NOMO-1 treated with dmso at 0.1 percent for 144 hours (cell line): Measurements from ENCODE around the gene CARMIL1.
"Not testable (repeated sequence)": the region's sequence is repeated elsewhere in the genome, so short reads cannot be mapped to it uniquely, and the experiment has no call there.

ENCODE experiments used
- DNase-seq: peaks from one replicate; lab custom pipeline; 2025; ENCODE audit not compliant: unreplicated experiment; lab: John Stamatoyannopoulos, UW

The CARMIL1 gene

DNA sequence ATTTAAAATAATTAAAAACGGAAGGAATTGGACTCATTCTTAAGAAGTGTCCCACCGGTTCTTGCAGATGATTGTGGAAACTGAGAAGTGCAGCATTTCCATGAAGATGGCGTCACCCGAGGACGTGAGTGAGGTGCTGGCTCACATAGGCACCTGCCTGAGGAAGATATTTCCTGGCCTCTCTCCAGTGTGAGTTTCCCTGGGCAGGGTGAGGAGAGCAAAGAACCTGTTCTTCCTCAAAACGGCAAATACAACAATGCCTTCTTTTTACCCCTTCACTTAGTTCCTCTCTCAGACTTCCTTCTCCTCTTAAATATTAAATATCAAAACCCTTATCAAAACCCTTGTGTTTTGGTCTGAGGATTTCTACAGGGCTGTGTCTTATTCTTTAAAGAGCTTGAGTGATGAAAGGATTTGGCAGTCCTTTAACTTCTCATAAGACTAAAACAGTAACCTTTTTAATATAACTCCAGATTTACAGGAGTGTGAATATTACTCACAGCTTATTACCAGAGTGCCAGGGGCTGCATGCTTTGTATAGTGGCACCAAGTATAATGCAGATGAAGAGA, 156.3 kb downstream of the CARMIL1 start:
- no peak for DNase-seq

DNA sequence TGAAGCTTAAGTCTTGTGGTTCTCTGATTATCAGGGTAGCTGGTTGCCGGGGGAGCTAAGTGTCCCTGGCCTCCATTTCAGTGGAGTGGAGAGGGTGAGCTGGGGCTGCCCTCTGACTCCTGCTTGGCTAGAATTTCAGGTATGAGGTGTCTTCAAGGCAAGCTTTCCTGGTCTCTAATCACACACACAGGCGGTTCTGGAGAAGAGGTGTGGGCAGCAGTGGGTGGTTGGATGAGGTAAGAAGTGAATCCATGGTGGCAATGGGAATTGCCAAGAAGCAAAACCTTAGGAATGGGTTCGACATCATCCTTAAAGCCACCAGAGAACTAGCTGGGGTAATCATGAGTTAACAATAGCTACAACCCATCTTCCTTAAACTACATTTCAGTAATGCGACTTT, 157.6 kb downstream of the CARMIL1 start:
- DNase-seq, result no peak

DNA sequence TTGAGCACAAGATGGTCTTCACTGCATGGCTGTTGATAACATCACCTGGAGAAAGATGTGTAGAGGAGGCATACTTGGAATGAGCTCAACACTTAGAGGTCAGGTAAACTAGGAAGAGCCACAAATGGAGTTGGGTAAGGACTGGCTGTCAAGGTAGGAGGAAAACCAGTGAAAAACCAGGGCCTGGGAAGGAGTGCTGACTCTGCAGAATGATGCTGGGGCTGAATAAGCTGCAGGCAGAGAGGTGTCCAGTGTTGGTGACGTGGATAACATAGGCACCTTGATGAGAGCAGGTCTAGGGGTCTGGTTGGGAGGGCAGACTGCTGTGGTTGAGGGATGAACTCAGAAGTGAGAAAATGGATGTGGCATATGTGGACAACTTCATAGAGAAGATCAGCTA, 160.2 kb downstream of the CARMIL1 start:
- DNase-seq, result no peak

DNA sequence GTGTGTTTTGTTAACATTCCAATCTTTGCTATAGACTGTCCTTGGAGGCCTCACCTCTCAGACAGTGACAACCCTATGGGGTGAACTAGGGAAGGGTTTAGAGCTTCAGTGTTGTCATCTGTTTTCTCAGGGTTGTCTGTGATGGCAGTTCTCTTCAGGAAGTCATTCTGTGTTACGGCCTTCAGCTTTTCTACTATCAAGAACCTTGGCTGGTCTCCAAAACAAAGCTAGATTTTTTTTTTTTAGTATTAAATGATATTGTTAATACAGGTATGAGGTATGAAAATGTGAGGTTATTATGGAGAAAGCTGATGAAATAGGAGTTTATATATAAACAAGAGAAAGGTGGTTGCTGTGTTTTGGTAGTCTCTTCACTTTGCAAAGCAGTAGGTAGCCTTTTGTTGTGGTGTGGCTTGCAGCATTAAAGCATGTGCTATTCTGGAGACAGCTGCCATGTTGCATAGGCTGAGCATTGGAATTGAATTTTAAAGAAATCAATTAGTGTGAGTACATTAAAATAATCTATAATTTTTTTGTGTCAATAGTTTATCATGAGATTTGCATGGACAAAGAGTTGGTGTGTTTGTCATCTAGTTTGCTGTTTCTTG, 162.6 kb downstream of the CARMIL1 start:
- no peak for DNase-seq

DNA sequence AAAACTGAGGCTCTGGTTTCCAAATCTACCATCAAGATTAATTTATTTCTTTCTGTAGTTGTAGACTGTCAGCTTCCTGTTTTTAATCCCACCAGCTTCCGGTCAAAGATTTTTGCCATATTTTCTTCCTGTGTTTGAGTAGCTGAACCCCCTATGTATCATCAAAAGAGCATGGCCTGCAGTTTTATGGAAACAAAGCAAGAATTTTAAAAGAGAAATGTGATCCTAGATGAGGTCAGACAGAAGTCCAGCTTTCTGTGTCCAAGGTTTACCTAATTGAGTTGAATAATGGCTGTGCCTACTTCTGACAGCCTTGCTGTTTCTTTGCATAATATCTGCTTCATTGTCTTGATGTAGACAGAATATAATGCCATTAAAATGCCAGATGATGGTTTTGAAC, 163.7 kb downstream of the CARMIL1 start:
- DNase-seq, result no peak

DNA sequence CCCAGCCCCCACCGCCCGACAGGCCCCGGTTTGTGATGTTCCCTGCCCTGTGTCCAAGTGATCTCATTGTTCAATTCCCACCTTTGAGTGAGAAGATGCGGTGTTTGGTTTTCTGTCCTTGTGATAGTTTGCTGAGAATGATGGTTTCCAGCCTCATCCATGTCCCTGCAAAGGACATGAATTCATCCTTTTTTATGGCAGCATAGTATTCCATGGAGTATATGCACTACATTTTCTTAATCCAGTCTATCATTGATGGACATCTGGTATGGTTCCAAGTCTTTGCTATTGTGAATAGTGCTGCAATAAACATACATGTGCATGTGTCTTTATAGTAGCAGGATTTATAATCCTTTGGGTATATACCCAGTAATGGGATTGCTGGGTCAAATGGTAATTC, 165.3 kb downstream of the CARMIL1 start:
- not testable (repeated sequence) for DNase-seq

DNA sequence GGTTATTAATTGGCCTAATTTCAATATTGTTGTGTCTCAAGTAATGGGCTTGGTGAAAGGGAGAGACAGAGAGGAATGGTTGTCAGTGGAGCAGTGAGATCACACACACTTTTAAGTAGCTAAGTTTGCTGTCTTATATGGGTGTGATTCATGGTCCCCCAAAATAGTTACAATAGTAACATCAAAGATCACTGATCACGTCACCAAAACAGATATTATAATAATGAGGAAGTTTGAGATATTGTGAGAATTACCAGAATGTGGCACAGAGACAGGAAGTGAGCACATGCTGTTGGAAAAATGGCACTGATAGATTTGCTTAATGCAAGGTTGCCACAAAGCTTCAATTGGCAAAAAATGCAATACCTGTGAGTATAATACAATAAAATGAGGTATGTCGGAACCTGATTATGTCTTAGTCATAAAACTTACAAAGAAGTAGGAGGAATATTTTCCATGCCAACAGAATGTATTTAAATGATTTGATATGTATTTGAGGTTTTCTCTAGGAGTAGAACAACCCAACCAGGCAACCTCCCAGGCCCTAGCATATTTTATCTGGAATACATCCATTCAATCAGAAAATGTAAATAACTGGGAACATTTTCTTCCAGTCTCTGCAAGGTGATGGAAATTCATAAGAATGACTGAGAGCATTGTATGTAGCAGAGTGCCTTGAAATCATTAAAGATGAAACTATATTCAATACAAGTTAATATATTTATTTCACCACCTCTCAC, 167.8 kb downstream of the CARMIL1 start:
- no peak for DNase-seq

DNA sequence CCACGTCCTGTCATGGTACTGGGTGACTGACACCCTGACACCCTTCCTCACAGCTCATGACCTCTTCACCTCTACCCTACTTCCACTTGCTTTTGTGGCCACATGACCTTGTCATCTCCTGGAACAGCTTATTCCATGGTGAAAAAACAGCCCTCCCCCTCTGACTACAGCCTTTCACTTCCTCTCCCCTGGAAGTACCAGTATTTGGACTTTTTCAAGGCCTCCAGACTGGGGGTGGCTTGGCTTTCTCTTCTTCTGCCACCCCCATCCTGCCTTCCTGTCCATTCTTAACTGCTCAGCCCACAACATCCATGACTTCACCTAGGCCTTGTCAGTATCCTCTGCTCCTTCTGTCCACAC, 168.4 kb downstream of the CARMIL1 start:
- DNase-seq, result no peak

DNA sequence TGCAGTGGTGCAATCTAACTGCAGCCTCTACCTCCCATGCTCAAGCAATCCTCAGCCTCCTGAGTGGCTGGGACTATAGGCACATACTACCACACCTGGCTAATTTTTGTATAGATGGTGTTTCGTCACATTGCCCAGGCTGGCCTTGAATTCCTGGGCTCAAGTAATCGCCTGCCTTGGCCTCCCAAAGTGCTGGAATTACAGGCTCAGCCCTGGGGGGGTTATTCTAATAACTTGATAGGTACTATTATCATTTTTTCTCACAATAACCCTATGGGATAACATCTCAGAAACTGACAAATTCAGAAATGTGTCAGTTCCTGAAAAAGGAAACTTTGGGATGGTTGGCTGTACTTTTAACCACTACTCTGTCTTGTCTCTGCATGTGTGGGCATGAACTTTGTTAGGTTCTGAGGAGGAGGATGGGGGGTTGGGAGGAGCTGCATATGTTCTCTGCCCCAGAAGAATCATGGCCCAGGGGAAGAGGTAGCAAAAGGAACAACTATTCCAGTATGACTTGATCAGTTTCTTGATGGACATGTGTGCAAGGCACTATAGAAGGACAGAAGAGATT, 169.9 kb downstream of the CARMIL1 start:
- no peak for DNase-seq

DNA sequence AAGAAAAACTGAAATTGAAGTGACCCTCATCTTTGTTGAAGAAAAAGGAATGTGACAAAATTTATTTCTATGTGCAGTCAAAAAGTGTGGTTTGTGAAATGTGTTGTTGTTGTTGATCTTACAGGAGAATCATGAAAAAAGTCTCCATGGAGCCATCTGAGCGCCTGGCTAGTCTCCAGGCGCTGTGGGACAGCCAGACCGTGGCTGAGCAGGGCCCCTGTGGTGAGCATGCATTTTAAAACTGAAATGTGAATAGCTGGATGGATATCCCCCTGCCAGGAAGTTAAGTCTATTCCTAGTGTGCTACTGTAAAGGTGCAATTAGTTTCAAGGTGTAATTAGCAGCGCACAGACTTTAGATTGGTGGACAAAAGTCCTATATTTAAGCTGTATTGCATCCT, 170.6 kb downstream of the CARMIL1 start:
- DNase-seq, result no peak

DNA sequence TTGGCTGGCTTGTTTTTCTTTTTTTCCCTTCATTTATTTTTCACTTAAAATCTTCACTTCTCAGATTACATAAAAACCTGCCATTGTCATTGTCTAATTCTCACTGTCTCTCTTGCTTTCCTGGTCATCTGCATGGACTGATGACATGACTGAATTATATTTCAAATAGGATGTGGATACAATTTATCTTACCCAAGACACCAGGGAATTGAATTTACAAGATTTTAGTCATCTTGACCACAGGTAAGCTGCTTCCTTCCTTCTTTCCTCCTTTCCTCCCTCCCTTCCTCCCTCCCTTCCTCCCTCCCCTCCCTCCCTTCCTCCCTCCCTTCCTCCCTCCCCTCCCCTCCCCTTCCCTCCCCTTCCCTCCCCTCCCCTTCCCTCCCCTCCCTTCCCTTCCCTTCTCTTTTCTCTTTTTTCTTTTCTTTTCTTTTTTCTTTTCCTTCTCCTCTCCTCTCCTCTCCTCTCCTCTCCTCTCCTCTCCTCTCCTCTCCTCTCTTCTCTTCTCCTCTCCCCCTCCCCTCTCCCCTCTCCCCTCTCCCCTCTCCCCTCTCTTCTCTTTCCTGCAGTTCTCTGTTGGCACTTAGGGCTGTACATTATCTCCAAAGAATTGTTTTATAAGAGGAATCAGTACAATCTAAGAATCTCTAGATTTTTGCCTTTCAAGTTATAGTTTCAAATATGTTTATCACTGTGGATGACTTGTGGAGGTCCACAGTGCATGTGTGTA, 171.5 kb downstream of the CARMIL1 start:
- DNase-seq, result no peak

DNA sequence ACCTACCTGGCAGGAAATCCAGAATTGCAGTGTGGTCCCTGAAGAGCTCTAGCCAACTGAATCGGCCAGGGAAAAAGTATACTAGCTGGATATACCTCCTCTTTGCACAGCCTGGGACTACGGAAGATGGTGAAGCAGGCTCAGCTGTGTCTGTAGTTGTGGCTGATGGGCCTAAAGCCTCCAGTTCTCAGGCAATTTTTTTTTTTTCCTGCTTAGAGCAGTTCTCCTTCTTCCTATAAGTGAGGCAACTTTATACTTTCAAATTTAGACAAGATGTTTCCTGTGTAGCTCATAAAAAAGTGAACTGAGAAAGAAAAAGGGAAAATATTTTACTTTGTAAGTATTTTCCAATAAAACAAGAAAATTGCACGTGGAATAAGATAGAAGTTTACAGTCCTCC, 172.9 kb downstream of the CARMIL1 start:
- peak; percentile 48 for DNase-seq

DNA sequence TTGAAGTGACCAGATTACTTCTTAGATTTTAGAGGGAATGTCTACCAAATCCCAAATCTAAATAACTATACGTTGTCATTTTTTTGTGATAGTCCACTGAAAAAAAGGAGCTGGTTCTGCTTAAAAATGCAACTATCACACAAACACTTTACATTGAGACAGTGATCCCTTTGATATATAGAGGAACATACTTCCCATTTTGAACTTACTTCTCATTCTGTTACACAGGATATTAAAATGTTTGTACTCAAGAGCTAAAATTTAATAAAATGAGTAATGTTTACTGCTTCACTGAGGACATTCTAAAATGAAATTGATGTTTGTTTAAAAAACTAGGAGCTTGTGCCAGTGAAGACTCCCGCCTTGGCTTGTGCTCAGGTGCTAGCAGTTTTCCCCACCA, 174.1 kb downstream of the CARMIL1 start:
- DNase-seq, result no peak

DNA sequence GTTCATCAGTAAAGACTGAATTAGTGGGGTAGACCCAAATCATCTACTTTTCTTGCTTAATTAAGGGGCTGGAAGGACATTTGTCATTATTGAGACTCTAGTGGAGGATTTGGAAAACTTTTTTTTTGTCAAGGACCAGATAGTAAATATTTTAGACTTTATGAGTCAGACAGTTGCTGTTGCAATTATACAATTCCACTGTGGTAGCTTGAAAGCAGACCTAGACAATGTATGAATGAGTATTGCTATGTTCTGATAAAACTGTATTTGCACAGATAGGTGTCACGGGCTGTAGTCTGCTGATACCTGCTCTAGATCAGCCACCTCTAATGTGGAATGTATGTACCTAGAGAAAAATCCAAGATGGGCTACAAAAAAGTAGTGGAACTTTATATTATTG, 175.0 kb downstream of the CARMIL1 start:
- DNase-seq, result no peak

DNA sequence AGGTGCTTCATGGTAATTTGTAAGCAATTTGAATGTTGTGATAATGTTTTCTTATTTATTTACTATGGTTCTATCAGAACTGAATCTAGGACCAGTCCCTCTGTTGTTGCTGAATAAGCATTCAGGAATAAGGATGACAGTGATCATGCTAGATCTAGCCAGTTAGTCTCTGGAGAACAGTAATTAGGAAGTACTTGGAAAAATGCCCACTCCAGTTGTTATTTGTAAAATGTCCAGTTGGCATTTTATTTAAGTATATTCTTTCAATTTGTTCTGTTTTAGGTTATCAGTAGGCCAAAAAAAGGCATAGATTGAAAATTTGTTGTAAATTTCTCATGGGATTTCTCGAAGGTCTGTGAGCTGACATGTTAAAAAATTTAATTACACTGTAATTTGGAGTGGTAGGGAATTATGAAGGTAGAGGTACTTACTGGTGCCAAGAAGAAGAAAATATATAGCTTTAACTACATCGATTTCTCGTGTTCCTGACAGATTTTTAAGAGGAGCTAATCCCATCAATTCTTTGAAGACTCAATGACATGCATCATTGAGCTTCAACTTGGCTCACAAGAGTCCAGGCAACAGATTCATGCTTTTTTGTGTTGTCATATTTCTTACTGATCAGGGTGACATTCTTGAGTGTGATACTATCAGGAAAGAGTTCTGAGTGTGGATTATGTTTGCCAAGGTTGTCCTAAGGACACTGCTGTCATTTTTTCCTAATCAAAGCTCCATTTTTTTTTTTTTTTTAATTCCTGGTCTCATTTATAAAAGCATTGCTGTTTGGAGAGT, 177.3 kb downstream of the CARMIL1 start:
- DNase-seq, result no peak

DNA sequence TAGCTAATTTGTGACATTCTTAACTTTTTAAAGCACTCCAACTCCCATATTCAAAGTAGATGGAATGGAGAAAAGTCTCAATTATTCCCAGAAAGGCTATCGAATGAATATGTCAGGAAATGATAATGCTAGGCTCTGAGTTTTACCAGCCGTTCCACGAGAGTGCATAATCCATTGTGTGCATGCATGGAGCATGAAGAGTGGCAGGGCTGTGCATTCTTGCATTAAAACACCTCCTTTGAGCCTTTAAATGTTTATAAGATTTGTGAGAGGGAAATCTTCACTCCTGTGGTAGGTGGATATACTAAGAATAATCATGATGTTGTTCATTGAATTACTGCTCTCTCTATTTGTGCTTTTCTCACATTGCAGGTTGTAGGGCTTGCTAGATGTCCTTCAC, 178.3 kb downstream of the CARMIL1 start:
- DNase-seq, result no peak

DNA sequence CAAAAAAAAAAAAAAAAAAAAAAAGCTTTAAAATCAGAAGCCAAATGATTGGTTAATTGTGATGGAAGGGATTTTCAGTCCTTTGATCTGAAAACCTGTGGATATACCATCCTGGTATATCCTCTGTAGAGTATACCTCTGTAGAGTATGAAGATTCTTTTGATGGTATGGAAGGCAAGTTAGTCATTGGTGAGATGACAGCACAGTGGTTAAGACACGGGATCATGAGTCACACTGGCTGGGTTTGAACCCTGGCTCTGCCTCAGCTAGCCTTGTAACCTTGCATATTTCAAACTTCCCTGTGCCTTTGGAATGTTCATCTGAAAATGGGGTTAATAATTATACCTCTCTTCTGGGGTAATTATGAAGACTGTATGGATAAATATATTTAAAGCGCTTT, 179.3 kb downstream of the CARMIL1 start:
- no peak for DNase-seq

DNA sequence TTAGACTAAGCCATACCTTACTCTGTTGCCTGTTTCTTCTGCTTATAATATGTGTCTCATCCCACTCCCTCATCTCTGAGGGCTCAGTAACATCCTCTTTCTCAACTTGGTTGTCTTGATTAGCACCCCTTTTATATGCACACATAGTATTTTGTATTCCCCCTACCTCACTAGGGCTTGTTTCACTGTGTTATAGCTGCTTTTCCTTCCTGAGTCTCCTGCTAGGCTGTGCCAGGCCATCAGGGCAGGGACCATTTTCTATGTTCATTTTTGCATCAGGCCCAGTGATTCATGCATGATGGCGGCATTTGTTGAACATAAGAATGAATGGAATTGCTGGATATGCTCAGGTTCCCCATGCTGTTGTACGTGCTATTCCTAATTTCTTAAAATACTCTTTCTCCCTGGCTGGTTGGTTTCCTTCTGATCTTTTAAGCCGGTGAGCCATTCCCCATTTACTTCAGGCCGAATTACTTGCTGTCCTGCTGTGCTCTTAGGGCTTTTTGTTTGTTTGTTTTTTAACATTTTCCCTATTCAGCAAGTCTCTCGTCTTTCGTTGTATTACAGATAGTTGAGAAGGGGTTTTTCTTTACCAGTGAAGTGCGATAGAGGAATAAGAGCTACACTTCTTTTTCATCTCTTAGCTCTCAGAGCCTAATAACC, 183.2 kb downstream of the CARMIL1 start:
- no peak for DNase-seq

DNA sequence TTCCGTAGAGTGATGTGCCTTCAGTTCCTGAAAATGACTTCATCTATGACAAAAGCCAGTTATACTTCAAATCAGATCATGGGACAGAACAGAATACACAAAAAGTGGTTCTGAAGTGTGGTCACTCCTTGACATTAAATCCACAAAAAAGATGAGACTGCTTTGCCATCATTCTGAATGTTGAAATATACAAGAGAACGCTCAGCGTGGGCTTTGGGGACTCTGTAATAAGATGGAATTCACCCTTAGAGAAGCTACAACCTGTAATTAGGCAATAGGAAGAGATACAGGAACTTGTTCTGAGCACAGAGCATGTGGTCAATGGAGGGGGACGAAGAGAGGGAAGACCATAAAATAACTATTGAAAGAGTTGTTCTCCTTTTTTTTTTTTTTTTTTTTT, 184.3 kb downstream of the CARMIL1 start:
- peak; percentile 88 for DNase-seq

DNA sequence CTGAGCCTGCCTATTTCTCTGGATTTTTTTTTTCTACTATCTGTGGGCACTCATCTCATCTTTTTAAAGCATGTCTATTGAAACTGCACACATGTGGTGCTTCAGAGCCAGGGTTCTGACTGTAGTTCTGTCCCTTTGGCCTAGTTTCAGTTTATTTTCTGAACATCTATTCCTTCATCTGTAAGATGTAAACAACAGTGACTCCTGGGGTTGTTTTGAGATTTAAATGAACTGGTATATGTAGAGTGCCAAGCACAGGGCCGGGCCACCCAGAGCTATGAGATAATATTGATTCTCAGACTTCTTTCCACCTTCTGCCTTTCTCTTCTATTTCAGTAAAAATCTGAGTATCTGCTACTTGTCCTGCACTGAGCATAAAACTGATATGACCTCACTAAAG, 185.1 kb downstream of the CARMIL1 start:
- no peak for DNase-seq
